Ishikawa (cell line): ENCODE results near the gene ITPA.

Experiments used
- EP300 ChIP-seq: IDR thresholded peaks from 2 replicates; pipeline ENCODE4 v1.6.1; 2012; ENCODE audit warnings: borderline replicate concordance
- NFIC ChIP-seq: IDR thresholded peaks from 2 replicates; pipeline ENCODE4 v1.6.1; 2012
- REST ChIP-seq: IDR thresholded peaks from 2 replicates; pipeline ENCODE4 v1.6.1; 2012; ENCODE audit warnings: low read depth, mild to moderate bottlenecking
- TCF12 ChIP-seq: IDR thresholded peaks from 2 replicates; pipeline ENCODE4 v1.6.1; 2012; ENCODE audit warnings: low read depth
- TF ChIP-seq, protein P1 (sequence below): IDR thresholded peaks from 2 replicates; pipeline ENCODE4 v1.6.1; 2012

DNA sequence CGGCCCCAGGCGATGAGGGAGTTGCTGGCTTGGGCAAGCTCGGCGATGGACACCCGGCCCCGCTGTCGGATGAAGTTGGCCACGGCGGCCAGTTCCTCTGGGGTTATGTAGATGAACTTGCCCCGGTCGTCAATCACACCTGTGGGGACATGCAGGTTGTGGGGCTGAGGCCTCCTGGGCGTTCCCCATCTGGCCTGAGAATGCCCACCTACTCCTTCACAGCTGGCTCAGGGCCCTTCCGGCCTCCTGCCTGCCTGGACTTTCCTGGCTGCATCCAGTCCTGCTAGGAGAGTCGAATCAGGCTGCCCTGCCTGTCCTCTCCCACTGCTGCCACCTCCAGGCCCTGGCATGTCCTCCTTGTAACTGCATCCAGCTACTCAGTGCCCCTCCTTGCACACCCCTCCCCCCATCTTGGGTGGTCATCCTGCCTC is 18.6 kb upstream of the ITPA start:
- TF ChIP-seq, protein P1, sequence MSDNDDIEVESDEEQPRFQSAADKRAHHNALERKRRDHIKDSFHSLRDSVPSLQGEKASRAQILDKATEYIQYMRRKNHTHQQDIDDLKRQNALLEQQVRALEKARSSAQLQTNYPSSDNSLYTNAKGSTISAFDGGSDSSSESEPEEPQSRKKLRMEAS: no peak
- no peak for TF ChIP-seq NFIC
- no peak for TF ChIP-seq REST
- TF ChIP-seq TCF12: no peak
- TF ChIP-seq EP300: no peak
